HepG2 (cell line): Measurements from ENCODE around the gene TIMP3. TPM values are rescaled to one million over a fixed set of nuclear protein-coding genes. Genes with fewer than 3 reads are reported as not detected.

ENCODE experiments used
- IRX3 ChIP-seq: sonication (generic); formaldehyde crosslinking; IDR thresholded peaks from 2 replicates; pipeline ENCODE4 v1.8.1; 2023; ENCODE audit warnings: mild to moderate bottlenecking, low read depth, missing genetic modification reagents, borderline replicate concordance
- MLLT10 ChIP-seq: sonication (generic); formaldehyde crosslinking; IDR thresholded peaks from 2 replicates; pipeline ENCODE4 v1.4.0; 2020; ENCODE audit warnings: missing genetic modification reagents
- PHF21A ChIP-seq: sonication (generic); formaldehyde crosslinking; IDR thresholded peaks from 2 replicates; pipeline ENCODE4 v1.5.0; 2020; ENCODE audit warnings: mild to moderate bottlenecking, missing genetic modification reagents
- SNAI1 ChIP-seq: sonication (generic); formaldehyde crosslinking; IDR thresholded peaks from 2 replicates; pipeline ENCODE4 v1.5.0; 2020; ENCODE audit warnings: mild to moderate bottlenecking, missing genetic modification reagents, borderline replicate concordance
- SP5 ChIP-seq: IDR thresholded peaks from 2 replicates; pipeline ENCODE4 v1.6.1; 2016; ENCODE audit warnings: low read depth, borderline replicate concordance
- TMF1 ChIP-seq: sonication (generic); formaldehyde crosslinking; IDR thresholded peaks from 2 replicates; pipeline ENCODE4 v1.8.1; 2022; ENCODE audit warnings: low read depth, missing genetic modification reagents
- TSC22D2 ChIP-seq: sonication (generic); formaldehyde crosslinking; IDR thresholded peaks from 2 replicates; pipeline ENCODE4 v1.5.1; 2020; ENCODE audit warnings: missing genetic modification reagents, mild to moderate bottlenecking, borderline replicate concordance
- ZBTB20 ChIP-seq: sonication (generic); formaldehyde crosslinking; IDR thresholded peaks from 2 replicates; pipeline ENCODE4 v1.8.1; 2023; ENCODE audit warnings: missing genetic modification reagents, low read depth, mild to moderate bottlenecking, borderline replicate concordance
- ZNF251 ChIP-seq: sonication (generic); formaldehyde crosslinking; IDR thresholded peaks from 2 replicates; pipeline ENCODE4 v1.9.0; 2021; ENCODE audit warnings: mild to moderate bottlenecking, missing genetic modification reagents
- ZNF460 ChIP-seq: sonication (generic); formaldehyde crosslinking; IDR thresholded peaks from 2 replicates; pipeline ENCODE4 v1.5.1; 2020; ENCODE audit warnings: missing genetic modification reagents, mild to moderate bottlenecking, borderline replicate concordance
- ZSCAN20 ChIP-seq: sonication (generic); formaldehyde crosslinking; IDR thresholded peaks from 2 replicates; pipeline ENCODE4 v1.4.0; 2020; ENCODE audit warnings: missing genetic modification reagents, mild to moderate bottlenecking, borderline replicate concordance
- polyA plus RNA-seq, 8 experiments: library from polyadenylated mRNA; depleted of rRNA in 3 of 8; stranded (reverse) in 7 of 8; unstranded in 1 of 8; fragments of >200 nt; fragmentation: Illumina TruSeq in 4 of 8; extraction: Trizol in 4 of 8; gene quantifications; 2 replicates each; pipeline versions ENCODE4 v1.2.1 to v1.2.3, GENCODE V29; 2011 to 2016; ENCODE audit warnings: low read depth in 4 of 8, missing spikeins in 1 of 8, mixed read lengths in 1 of 8; ENCODE audit not compliant: insufficient read depth in 1 of 8
- total RNA-seq, 5 experiments: library from RNA; depleted of rRNA; stranded (reverse); fragments of >200 nt; fragmentation: Illumina TruSeq; extraction: Trizol; gene quantifications; 2 replicates each; pipeline ENCODE4 v1.2.3, GENCODE V29; 2016; ENCODE audit warnings: low read depth in 1 of 5
- TF ChIP-seq, protein P1 (sequence below): sonication (generic); formaldehyde crosslinking; IDR thresholded peaks from 2 replicates; pipeline ENCODE4 v1.5.0; 2020; ENCODE audit warnings: mild to moderate bottlenecking, missing genetic modification reagents, borderline replicate concordance
- TF ChIP-seq, protein P2 (sequence below): sonication (generic); formaldehyde crosslinking; IDR thresholded peaks from 2 replicates; pipeline ENCODE4 v1.4.0; 2020; ENCODE audit warnings: mild to moderate bottlenecking, missing genetic modification reagents
- TF ChIP-seq, protein P3 (sequence below): sonication (generic); formaldehyde crosslinking; IDR thresholded peaks from 2 replicates; pipeline ENCODE4 v1.5.0; 2020; ENCODE audit warnings: mild to moderate bottlenecking, missing genetic modification reagents, borderline replicate concordance

Gene TIMP3
- total and polyA plus RNA-seq, 2 of the 13 experiments (the other 11 are each of a cell fraction or from before 2014, with no cell fraction given), result 57.3 to 86.6 TPM

DNA sequence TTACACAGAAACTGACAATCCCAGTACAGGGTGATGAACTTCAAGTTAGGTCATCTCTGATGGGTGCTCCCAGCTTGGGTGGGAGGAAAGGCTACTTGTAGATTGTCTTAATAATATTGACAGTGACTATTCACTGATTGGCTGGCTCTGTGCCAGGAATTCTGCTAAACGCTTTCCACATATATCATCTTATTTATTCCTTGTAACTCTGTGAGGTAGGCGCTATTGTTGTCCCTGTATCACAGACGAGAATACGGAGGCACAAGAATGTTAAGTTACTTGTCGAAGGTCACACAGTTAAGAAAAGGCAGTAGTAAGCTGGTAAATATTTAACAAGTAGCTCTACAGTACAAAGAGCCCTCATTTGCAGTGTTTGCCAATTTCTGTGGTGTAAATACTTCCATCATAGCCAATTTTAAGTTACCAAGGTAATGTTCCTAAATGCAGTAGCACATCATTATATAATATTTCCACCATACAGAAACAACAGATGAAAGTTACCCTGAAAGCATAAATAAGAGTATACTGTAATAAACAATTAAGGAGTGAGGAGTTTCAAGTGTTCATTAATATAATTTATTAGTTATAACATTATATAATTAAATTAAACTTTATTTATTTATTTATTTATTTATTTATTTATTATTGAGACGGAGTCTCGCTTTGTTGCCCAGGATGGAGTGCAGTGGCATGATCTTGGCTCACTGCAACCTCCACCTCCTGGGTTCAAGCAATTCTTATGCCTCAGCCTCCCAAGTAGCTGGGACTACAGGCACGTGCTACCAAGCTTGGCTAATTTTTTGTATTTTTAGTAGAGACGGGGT is 11.5 kb upstream of the TIMP3 start (continued):
- TF ChIP-seq SNAI1 (CRISPR knock-in tag), result no peak
- no peak for TF ChIP-seq ZBTB20 (CRISPR knock-in tag)
- TF ChIP-seq ZNF251, result no peak
- TF ChIP-seq TMF1 (CRISPR knock-in tag), result no peak
- TF ChIP-seq MLLT10 (CRISPR knock-in tag), result no peak
- TF ChIP-seq IRX3 (CRISPR knock-in tag), result no peak
- TF ChIP-seq ZNF460 (CRISPR knock-in tag), result no peak
- TF ChIP-seq TSC22D2 (CRISPR knock-in tag), result no peak
- TF ChIP-seq, protein P1, sequence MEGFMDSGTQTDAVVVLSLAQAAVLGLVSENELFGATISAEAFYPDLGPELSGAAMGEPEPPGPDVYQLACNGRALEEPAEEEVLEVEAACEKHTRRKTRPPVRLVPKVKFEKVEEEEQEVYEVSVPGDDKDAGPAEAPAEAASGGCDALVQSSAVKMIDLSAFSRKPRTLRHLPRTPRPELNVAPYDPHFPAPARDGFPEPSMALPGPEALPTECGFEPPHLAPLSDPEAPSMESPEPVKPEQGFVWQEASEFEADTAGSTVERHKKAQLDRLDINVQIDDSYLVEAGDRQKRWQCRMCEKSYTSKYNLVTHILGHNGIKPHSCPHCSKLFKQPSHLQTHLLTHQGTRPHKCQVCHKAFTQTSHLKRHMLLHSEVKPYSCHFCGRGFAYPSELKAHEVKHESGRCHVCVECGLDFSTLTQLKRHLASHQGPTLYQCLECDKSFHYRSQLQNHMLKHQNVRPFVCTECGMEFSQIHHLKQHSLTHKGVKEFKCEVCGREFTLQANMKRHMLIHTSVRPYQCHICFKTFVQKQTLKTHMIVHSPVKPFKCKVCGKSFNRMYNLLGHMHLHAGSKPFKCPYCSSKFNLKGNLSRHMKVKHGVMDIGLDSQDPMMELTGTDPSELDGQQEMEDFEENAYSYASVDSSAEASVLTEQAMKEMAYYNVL, result no peak
- TF ChIP-seq, protein P2, sequence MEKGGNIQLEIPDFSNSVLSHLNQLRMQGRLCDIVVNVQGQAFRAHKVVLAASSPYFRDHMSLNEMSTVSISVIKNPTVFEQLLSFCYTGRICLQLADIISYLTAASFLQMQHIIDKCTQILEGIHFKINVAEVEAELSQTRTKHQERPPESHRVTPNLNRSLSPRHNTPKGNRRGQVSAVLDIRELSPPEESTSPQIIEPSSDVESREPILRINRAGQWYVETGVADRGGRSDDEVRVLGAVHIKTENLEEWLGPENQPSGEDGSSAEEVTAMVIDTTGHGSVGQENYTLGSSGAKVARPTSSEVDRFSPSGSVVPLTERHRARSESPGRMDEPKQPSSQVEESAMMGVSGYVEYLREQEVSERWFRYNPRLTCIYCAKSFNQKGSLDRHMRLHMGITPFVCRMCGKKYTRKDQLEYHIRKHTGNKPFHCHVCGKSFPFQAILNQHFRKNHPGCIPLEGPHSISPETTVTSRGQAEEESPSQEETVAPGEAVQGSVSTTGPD (CRISPR knock-in tag), result no peak
- no peak for TF ChIP-seq ZSCAN20 (CRISPR knock-in tag)
- TF ChIP-seq PHF21A (CRISPR knock-in tag), result no peak
- TF ChIP-seq, protein P3, sequence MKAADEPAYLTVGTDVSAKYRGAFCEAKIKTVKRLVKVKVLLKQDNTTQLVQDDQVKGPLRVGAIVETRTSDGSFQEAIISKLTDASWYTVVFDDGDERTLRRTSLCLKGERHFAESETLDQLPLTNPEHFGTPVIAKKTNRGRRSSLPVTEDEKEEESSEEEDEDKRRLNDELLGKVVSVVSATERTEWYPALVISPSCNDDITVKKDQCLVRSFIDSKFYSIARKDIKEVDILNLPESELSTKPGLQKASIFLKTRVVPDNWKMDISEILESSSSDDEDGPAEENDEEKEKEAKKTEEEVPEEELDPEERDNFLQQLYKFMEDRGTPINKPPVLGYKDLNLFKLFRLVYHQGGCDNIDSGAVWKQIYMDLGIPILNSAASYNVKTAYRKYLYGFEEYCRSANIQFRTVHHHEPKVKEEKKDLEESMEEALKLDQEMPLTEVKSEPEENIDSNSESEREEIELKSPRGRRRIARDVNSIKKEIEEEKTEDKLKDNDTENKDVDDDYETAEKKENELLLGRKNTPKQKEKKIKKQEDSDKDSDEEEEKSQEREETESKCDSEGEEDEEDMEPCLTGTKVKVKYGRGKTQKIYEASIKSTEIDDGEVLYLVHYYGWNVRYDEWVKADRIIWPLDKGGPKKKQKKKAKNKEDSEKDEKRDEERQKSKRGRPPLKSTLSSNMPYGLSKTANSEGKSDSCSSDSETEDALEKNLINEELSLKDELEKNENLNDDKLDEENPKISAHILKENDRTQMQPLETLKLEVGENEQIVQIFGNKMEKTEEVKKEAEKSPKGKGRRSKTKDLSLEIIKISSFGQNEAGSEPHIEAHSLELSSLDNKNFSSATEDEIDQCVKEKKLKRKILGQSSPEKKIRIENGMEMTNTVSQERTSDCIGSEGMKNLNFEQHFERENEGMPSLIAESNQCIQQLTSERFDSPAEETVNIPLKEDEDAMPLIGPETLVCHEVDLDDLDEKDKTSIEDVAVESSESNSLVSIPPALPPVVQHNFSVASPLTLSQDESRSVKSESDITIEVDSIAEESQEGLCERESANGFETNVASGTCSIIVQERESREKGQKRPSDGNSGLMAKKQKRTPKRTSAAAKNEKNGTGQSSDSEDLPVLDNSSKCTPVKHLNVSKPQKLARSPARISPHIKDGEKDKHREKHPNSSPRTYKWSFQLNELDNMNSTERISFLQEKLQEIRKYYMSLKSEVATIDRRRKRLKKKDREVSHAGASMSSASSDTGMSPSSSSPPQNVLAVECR (CRISPR knock-in tag), result no peak
- 0 out of 2 replicates have a peak, but pooled peaks have one; percentile 34 for TF ChIP-seq SP5 (CRISPR knock-in tag)
